RCC 7860 (cell line): ENCODE data around the gene GCNA.

Experiments used
- DNase-seq: peaks from one replicate; pipeline ENCODE4 v3.0.0-alpha.2; 2015; ENCODE audit warnings: low spot score
- FAIRE-seq: peaks from 2 replicates; lab custom pipeline; 2012; peaks lifted over from hg19 to GRCh38; lab: Jason Lieb, UNC

GCNA gene

GRCh38 chrX:71578253-71579135, at the start of gene GCNA:
Gene GCNA (plus strand): TSS chrX:71578437. CDS start chrX:71580822, 2,385 bp downstream.
- DNase-seq (no peak), FAIRE-seq (no peak)

DNA sequence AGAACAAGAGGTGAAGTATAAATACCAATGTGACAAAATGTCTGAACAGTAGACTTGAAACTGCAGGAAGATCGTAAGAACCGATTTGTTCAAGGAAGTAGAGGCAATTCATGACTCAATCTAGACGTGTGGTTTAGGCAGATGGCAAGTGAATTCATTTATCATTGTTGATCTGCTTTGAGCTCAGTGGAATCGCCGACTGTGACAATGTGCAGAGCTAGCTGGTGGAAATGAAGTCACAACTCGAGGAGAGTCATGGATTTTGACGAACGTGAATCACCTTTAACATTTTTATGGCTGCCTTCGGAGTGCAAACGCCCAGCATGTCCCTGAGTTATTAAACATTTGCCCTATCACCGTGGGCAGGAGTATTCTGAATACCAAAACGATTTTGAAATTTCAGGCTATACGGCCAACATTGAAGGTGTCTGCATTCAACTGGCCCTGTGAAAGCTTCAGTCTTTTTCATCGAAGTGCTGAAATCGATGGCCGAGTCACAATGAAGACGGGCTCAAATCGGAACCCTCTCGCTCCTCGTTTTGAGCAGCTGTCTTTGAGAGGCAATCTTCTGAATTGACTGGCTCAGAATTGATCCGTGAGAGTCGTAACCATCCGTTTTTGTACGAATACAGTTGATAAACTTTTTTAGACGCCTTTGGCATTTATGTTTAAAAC, 46.0 kb upstream of the GCNA start:
- FAIRE-seq: peak; percentile 74
- peak; percentile 73 for DNase-seq

DNA sequence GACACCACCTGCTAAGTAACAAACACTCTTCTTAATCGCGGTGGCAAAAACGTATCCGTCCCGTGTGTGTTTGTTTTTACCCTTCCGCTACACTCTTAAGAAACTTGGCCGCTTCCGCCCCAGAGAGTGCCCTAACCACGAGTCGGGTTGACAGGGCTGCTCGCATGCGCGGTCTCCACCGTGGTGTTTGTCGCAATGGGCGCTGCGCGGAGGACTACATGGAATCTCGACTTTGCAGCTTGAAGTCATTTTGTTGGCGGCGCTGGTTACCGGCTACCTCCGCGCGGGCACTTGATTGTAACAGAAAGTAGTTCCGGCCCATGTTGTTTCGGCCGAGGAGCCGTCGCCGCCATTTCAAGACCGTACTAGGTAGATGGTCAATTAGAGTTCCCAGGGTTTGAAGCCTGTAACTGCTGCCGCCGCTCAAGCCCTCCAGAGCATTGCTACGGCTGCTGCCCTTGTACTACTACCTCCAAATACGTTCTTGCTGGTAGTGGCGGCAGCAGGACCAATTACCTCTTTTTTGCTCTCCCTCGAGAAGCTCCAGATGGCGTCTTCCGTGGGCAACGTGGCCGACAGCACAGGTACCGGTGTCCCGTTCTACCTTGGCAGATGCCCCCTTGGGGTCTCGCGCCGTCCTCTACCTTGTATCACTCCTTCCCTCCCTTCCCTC, 45.3 kb upstream of the GCNA start, which contains the start of gene OGT:
Gene OGT (plus strand): TSS at position 352 of the 673 bp plus-strand sequence. CDS start 196 bp downstream, at position 548.
- DNase-seq (peak; percentile 82), FAIRE-seq (peak; percentile 83)

DNA sequence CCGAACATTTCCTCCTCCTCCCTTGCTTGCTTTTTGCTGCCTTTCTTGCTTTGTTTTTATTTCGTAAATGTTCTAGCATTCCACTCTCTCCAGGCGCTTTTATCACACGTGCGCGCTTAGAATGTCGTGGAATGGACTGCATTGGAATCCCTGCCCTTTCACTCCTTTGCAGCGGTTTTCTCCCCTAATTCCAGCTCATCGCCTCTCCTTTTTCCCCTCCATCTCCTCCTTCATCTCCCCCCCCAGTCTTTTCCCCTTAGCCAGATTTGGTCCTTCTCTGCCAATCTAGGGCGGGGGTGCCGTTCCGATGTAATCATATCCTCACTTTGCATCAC, 44.8 kb upstream of the GCNA start:
- no peak for FAIRE-seq

GRCh38 chrX:71533851-71534561, 44.2 kb upstream of the GCNA start:
- DNase-seq (no peak), FAIRE-seq (no peak)

More for the DNA sequence above, 44.8 kb upstream of the GCNA start:
- no peak for DNase-seq

DNA sequence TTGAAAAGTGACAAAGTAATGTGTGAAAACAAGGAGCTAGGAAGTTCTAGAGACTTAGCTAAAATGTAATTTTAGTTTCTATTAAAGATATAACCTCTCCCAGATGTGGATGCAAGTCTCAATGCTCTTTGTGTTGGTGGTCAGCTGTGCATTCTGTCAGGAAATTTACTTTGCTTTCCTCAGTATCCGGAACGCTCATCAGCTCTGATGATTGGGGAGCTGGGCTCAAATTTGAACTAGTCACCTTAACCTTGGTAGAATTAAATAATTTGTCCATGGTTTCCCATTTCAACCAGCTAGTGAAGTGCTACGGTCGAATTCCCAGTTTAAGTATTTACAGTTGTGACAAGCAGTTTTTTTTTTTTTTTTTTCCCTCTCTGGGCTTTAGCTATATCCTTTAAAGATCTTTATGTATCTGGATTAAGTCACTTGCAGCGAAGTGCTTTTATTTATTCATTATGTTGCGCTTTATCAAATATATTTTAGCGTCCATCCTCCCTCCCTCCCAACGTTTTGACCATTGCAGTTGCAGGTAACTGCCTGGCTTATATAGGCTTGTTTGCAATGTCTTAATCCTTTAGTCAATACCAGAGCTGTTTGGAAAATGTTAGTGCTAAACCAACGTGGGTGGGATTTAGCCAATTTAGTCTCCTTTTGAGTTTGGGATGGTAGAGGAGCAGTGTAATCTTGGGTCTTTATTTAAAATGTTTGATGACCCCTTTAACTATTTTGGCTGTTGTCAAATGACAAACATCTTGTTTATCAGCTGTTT, 43.3 kb upstream of the GCNA start:
- FAIRE-seq (no peak), DNase-seq (no peak)

GRCh38 chrX:71536285-71536684, 42.0 kb upstream of the GCNA start:
- DNase-seq (no peak), FAIRE-seq (no peak)

GRCh38 chrX:71537743-71538142, 40.5 kb upstream of the GCNA start:
- FAIRE-seq (no peak), DNase-seq (no peak)

GRCh38 chrX:71540801-71541200, 37.4 kb upstream of the GCNA start:
- FAIRE-seq (no peak), DNase-seq (no peak)

- DNase-seq: peak; percentile 28
- peak; percentile 52 for FAIRE-seq
These were observed 36.8 kb upstream of the GCNA start for GRCh38 chrX:71541210-71542022.

GRCh38 chrX:71542411-71542810, 35.8 kb upstream of the GCNA start:
- FAIRE-seq (peak; percentile 11), DNase-seq (no peak)

GRCh38 chrX:71542825-71543224, 35.4 kb upstream of the GCNA start:
- FAIRE-seq (no peak), DNase-seq (no peak)

- peak; percentile 66 for DNase-seq
- peak; percentile 90 for FAIRE-seq
These were observed 34.9 kb upstream of the GCNA start for GRCh38 chrX:71543316-71543715.

DNA sequence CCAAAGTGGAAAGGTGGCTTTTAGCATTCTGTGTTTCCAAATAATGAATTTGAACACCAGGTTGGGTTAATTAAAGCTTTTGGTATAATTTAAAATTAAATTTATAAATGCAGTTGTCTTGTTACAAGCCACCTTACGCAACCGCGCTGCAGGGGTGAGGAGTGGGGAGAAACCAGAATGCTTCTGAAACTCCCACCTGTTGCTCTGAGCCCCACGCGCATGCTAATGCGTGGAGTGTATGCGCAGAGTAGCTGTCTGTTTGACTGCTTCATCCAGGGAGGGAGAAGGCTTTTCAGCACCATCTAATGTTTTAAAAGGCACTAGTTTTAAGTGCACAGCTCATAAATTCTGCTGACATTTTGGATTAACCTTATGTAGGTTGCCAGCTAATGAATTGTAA, 32.9 kb upstream of the GCNA start:
- DNase-seq (no peak), FAIRE-seq (no peak)

DNA sequence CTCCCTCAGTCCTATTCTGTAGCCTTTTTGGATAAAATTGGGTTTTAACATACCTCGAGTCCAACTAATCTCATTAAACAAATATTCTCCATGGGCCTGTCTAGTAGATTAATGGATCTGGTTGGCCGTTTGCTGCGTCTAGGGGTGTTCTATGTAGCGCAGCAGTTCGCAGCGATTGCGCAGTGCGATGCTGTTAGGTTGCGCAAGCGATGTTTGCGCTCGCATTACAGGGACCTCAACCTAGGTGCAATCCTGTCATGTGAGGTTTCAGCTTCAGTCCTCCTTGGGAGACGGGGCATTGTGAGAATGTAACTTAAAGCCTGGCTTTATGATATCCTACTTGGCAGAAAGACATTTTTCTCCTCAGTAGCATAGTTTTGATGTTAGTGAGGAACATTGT, 31.4 kb upstream of the GCNA start:
- DNase-seq (no peak), FAIRE-seq (no peak)

- no peak for DNase-seq
- no peak for FAIRE-seq
These were observed 30.9 kb upstream of the GCNA start for GRCh38 chrX:71547339-71547738.

DNA sequence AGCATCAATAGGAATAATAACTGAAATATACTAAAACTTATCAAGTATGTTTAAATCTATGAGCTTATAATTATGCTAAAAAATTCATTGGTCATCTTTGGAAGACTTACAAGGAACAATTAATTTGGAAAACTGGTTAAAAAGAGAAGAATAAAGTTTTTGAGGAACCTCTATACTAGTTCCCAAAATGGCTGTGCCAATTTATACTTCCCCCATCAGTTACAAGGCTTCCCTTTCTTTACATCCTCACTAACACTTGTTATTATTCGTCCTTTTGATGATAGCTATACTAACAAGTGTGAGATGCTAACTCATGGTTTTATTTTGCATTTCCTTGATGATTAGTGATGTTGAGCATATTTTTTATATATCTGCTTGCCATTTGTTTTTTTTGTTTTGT, 28.3 kb upstream of the GCNA start:
- no peak for DNase-seq
- no peak for FAIRE-seq

GRCh38 chrX:71550578-71550977, 27.7 kb upstream of the GCNA start:
- FAIRE-seq (no peak), DNase-seq (no peak)

DNA sequence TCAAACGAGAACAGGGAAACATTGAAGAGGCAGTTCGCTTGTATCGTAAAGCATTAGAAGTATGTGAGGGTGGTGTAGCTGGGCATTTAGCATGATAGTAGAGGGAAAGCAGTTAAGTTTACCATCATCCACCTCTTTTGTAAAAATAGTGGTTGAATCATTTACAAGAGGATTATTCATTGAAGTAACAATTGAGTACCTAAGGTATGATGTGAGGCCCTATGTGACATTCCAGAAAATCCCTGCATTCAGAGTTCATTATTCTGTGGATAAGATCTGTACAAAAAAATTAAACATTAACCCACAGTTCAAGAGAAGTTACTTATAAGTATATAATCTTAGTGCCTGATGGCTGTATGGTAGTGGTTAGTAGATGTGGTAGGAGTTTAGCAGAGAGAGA, 22.2 kb upstream of the GCNA start:
- FAIRE-seq (peak; percentile 100), DNase-seq (peak; percentile 92)
